Fibroblast of the aortic adventitia (primary cell): ENCODE results near the gene GSTCD. TPM values are rescaled to one million over a fixed set of nuclear protein-coding genes. Genes with fewer than 3 reads are reported as not detected.
A peak's percentile ranks its signal among the peaks of the same experiment; 100 is the strongest.

ENCODE experiments used
- DNase-seq: peaks from one replicate; pipeline ENCODE4 v3.0.0-alpha.2; 2010; ENCODE audit warnings: low read depth
- H3K4me3 ChIP-seq: 2 replicates; pipeline ENCODE4 v1.5.1; 2011; ENCODE audit warnings: low read depth, mild to moderate bottlenecking, control low read depth, low read length, moderate library complexity
- CTCF ChIP-seq: IDR thresholded peaks from 2 replicates; pipeline ENCODE4 v1.5.1; 2011; ENCODE audit warnings: mild to moderate bottlenecking, low read length, control low read depth, inconsistent platforms; ENCODE audit not compliant: insufficient read depth
- total RNA-seq: library from RNA; depleted of rRNA; stranded (reverse); fragments of >200 nt; gene quantifications from 2 replicates; pipeline ENCODE4 v1.2.3, GENCODE V29; 2012; ENCODE audit warnings: low replicate concordance

The GSTCD gene, protein sequence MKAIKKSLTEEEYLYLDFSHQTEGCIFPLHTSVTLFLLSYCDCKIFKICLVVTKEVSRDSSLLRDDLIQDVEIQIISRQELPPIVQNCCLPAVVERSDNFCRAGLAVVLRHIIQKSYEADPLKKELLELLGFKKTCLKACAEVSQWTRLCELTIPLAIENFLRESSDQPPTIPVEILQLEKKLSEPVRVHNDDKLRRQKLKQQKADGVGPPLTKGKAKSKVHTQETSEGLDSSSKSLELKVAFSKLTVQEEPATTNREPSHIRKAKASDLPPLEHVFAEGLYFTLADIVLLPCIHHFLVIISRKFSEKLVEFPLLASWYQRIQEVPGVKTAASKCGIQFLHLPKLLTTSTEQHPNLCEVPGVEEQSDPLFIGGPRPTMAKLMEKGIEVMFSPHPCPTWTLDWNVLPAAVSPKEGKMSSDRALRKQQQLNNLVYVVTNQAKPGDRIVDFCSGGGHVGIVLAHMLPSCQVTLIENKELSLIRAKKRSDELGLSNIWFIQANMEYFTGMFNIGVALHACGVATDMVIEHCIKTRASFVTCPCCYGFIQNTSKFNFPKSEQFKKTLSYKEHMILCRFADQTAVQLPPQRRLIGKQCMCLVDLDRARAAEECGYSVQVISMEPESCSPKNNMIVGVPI
- total RNA-seq, result 8.6 and 21.0 TPM in 2 replicates

DNA sequence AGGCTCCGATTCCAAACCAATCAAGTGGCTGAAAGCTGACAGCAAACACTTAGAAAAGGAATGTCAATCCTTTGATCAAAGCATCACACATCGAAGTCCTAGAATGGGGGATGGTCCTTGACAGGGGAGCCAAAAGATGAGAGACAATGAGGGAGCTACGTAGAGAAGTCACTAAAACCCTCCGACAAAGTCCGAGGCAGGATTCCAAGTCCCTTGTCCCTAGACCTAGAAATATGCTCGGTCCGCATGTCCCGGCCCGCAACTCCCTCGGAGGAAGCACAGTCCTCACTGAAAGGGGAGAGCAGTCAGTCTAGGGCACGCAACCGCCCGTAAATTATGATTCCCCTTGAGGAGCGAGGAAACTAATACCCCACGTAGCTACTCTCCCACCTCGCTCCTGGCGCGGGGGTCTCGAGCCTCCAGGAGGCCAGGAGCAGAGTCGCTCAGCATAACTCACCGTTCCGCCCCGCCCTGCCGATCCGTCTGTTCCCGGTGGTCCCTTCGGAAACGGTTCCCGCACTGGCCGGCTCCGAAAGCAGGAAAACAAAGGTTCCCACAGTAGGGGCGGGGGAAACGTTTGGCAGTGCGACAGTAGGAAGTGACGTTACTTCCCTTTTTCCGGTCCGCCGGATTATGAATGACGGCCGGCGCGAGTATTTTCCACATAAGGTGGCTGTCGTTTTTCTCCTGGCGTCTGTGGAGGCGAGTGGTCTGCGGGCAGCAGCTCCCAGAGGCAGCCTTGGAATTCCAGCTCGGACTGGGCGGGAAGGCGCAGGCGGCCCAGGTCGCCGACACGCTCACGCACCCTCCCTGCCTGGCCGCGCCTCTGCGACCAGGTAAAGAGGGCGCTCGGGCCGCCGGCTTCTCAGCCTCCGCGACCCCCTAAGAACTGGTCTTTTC, at the start of gene GSTCD, which contains the start of gene INTS12:
TSS of gene GSTCD (plus strand) at position 604 of the 900 bp plus-strand sequence. CDS start 8,830 bp downstream, outside the sequence.
TSS of gene INTS12 (minus strand) at position 509 of the 900 bp plus-strand sequence. CDS start 8,684 bp downstream, outside the sequence.
- peak within 1 kb of the TSS; percentile 82 for H3K4me3 ChIP-seq
- DNase-seq, result peak; percentile 94
- no peak for TF ChIP-seq CTCF

DNA sequence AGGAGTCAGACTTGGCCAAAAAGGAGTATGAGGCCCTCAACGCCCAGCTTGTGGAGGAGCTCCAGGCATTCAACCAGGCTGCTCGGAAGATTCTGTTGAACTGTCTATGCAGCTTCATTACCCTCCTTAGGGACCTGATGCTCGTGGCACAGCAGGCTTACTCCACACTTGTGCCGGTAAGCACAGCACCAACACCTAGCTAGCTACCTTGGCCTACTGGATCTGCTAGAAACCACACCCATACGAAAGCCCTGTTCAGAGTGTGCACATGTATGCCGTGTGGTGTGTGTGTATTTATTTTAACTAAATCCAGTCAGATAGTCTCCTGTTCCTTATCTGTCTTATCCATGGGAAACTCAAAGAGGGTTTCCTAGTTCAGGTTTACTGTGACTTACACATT, 49.4 kb upstream of the GSTCD start:
- DNase-seq, result no peak
- TF ChIP-seq CTCF, result no peak
- H3K4me3 ChIP-seq, result no peak overlapping the region

DNA sequence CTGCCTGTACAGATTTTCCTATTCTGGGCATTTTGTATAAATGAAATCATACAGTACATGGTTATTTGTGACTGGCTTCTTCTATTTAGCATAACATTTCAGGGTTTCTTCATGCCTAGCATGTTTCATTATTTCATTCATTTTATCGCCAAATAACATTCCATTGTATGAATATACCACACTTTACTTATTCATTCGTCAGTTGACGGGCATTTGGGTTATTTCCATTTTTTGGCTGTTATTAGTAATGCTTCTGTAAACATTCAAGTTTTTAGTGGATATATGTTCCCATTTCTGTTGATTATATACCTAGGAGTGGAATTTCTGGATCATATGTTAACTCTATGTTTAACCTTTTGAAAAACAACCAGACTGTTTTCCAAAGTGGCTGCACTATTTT, 47.6 kb upstream of the GSTCD start:
- no peak for TF ChIP-seq CTCF
- H3K4me3 ChIP-seq, result no peak overlapping the region
- no peak for DNase-seq

- no peak for DNase-seq
- TF ChIP-seq CTCF, result no peak
Measured at GRCh38 chr4:105662935-105663675, 45.5 kb upstream of the GSTCD start.

GRCh38 chr4:105666693-105667092, 41.9 kb upstream of the GSTCD start:
- peak; percentile 10 for DNase-seq
- no peak for TF ChIP-seq CTCF
- H3K4me3 ChIP-seq, result no peak overlapping the region

More at GRCh38 chr4:105662935-105663675, 45.5 kb upstream of the GSTCD start:
- H3K4me3 ChIP-seq, result no peak overlapping the region

DNA sequence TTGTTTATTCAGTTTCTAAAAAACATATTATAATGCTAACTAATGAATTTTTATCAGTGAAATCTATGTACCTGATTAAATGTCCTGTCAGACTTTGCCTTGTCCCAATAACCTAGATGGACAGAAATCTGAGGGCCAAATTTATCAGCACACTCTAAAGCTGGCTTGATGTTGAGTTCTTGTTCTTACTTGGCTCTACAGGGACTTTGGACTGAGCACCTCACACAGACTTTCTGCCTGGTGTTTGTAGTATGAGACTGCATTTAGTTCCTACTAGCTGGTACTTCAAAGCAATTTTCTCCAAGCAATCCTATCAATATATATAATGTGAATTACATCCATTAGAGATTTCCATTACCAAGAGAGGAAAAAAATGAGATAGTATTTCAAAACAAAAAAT, 37.9 kb upstream of the GSTCD start:
- no peak overlapping the region for H3K4me3 ChIP-seq
- no peak for DNase-seq
- TF ChIP-seq CTCF, result no peak
